ENCODE measurements around the gene UMODL1.
"Not testable (repeated sequence)": the region's sequence is repeated elsewhere in the genome, so short reads cannot be mapped to it uniquely, and the experiment has no call there.

The UMODL1 gene

DNA sequence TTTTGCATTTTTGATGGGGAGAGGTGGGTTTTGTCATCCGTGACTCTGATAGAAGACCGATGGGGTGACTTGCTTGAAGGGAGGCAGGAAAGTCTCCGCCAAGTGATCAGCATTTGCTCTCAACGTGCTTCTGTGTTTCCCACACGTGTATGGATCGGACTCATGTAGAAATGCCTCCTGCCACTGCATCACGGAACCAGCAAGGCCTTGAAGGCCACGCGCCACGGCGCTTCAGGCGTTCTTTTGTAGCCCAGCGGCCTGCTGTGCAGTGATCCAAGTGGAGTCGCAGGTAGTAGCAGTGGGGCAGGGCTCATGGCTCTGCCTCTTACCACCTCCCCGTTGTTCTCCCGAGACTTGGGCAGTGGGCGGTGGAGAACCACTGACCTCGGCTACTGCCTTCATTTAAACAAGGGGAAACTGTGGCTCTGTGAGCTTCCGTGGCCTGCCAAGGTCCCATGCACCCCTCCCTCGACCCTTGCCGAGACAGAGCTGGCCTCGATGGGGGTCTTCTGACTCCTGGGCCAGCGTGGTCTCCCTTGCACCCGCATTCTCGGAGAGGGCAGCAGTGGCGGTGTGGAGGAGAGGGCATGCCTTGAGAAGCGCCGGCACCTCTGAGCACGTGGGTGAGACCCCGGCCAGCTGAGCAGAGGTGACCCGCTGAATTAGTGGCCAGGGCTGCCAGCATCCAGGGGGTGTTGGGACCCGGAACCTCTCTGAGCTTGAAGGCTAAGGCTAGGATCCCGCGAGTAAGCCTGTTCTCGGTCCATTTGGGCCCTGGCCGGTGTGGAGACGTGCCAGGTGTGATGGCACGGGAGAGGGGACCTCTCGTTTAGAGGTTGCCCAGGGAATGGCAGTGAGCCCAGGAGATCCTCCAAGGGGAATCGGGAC, 101.7 kb downstream of the UMODL1 start:
- in situ Hi-C loops (cut with MboI; ENCODE audit: low pct_unique_long_range_greater_than_20kb, low sequenced_read_pairs, unreplicated experiment), result no loop called here
- TF ChIP-seq, protein P1, sequence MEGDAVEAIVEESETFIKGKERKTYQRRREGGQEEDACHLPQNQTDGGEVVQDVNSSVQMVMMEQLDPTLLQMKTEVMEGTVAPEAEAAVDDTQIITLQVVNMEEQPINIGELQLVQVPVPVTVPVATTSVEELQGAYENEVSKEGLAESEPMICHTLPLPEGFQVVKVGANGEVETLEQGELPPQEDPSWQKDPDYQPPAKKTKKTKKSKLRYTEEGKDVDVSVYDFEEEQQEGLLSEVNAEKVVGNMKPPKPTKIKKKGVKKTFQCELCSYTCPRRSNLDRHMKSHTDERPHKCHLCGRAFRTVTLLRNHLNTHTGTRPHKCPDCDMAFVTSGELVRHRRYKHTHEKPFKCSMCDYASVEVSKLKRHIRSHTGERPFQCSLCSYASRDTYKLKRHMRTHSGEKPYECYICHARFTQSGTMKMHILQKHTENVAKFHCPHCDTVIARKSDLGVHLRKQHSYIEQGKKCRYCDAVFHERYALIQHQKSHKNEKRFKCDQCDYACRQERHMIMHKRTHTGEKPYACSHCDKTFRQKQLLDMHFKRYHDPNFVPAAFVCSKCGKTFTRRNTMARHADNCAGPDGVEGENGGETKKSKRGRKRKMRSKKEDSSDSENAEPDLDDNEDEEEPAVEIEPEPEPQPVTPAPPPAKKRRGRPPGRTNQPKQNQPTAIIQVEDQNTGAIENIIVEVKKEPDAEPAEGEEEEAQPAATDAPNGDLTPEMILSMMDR (IDR thresholded peaks at IDR 0.05; ENCODE audit: extremely low read depth, insufficient read depth, missing control alignments), result no peak
- no peak for DNase-seq (ENCODE audit: low spot score)

GRCh38 chr21:42174173-42174572, 103.1 kb downstream of the UMODL1 start:
- TF ChIP-seq, protein P1 (IDR thresholded peaks at IDR 0.05; ENCODE audit: extremely low read depth, insufficient read depth, missing control alignments), result no peak
- in situ Hi-C loops (cut with MboI; ENCODE audit: low pct_unique_long_range_greater_than_20kb, low sequenced_read_pairs, unreplicated experiment), result no loop called here
- no peak for DNase-seq (ENCODE audit: low spot score)

DNA sequence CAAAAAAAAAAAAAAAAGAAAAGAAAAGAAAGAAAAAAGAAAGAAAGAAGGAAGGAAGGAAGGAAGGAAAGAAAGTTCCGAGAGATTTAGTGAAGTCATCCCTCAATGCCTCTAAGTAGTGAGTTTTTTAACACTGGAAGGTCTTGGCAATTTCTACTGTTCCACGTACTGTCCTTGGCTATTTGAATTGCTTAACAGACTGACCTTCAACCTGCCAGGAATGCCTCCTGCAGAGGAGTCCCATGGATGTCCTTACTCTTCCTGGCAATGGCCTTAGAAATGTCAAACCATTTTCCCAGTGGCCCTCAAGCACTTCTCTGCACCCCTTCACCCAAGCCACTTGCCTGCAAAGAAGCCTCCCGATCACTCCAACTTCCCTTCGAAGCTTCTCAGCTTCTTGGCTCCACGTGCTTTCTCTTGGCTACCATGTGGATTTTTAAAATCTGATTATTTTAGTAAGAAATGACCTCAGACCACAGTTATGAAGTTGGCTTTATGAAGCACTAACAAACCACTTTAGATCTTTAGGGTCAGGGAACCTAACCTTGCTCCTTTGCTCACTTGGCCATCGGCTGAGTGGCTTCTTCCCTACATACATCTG, 104.1 kb downstream of the UMODL1 start:
- in situ Hi-C loops (cut with MboI; ENCODE audit: low pct_unique_long_range_greater_than_20kb, low sequenced_read_pairs, unreplicated experiment), result no loop called here
- DNase-seq (ENCODE audit: low spot score), result no peak
- TF ChIP-seq, protein P1 (IDR thresholded peaks at IDR 0.05; ENCODE audit: extremely low read depth, insufficient read depth, missing control alignments), result no peak

GRCh38 chr21:42176859-42177258, 105.7 kb downstream of the UMODL1 start:
- in situ Hi-C loops (cut with MboI; ENCODE audit: low pct_unique_long_range_greater_than_20kb, low sequenced_read_pairs, unreplicated experiment), result no loop called here
- DNase-seq (ENCODE audit: low spot score), result no peak
- TF ChIP-seq, protein P1 (IDR thresholded peaks at IDR 0.05; ENCODE audit: extremely low read depth, insufficient read depth, missing control alignments), result no peak

DNA sequence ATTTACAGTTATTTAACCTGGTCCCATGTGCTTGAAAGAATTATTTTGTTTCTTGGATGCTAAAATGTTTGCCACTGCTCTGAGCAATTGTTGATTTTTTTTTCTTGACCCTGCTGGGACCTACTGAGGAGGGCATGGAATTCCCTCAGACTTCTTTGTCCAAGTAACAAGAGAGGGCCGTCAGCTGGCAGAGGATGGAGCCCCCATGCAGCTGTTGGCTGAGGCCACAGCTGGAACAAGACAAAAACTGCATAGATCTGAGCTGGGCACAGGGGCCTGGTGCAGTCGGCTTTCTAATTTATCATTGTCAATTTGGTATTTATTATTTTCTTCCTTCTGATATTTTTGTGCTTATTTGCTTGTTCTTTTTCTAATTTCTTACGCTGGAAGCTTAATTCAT, 108.2 kb downstream of the UMODL1 start:
- TF ChIP-seq, protein P1 (IDR thresholded peaks at IDR 0.05; ENCODE audit: extremely low read depth, insufficient read depth, missing control alignments), result no peak
- DNase-seq (ENCODE audit: low spot score), result no peak
- in situ Hi-C loops (cut with MboI; ENCODE audit: low pct_unique_long_range_greater_than_20kb, low sequenced_read_pairs, unreplicated experiment), result no loop called here

- in situ Hi-C loops (cut with MboI; ENCODE audit: low pct_unique_long_range_greater_than_20kb, low sequenced_read_pairs, unreplicated experiment), result not testable (repeated sequence)
Observed at GRCh38 chr21:42180001-42180400, 108.9 kb downstream of the UMODL1 start.

GRCh38 chr21:42182713-42183371, 111.7 kb downstream of the UMODL1 start:
- TF ChIP-seq, protein P1 (IDR thresholded peaks at IDR 0.05; ENCODE audit: extremely low read depth, insufficient read depth, missing control alignments), result no peak
- in situ Hi-C loops (cut with MboI; ENCODE audit: low pct_unique_long_range_greater_than_20kb, low sequenced_read_pairs, unreplicated experiment), result no loop called here
- no peak for DNase-seq (ENCODE audit: low spot score)

More at GRCh38 chr21:42180001-42180400, 108.9 kb downstream of the UMODL1 start:
- DNase-seq (ENCODE audit: low spot score), result not testable (repeated sequence)
